Measurements from ENCODE around the gene MYBPC3. TPM values are rescaled to one million over a fixed set of nuclear protein-coding genes. Genes with fewer than 3 reads are reported as not detected.

MYBPC3 gene
- total RNA-seq, 1 experiment from 2014 or later, result not detected

GRCh38 chr11:47356129-47356997 lies 3.9 kb upstream of the MYBPC3 start:
- no peaks in the 10 kb centered on the region for H3K4me1 ChIP-seq
- no peak overlapping the region for H3K4me3 ChIP-seq
- H3K9me3 ChIP-seq (replicated peaks), result no peaks in the 10 kb centered on the region
- DNase-seq, result no peak
- H3K36me3 ChIP-seq, result no peaks in the 10 kb centered on the region
- H3K27me3 ChIP-seq, result peaks cover 5% of the 10 kb centered on the region; the same call in 1 of the 2 replicates
- H3K27ac ChIP-seq, result no peak overlapping the region

GRCh38 chr11:47355283-47356128 lies 3.0 kb upstream of the MYBPC3 start:
- peaks cover 12% of the 10 kb centered on the region; the same call in 1 of the 2 replicates for H3K27me3 ChIP-seq
- H3K9me3 ChIP-seq (replicated peaks), result no peaks in the 10 kb centered on the region
- peak overlapping the region; percentile 60 for H3K4me3 ChIP-seq
- H3K36me3 ChIP-seq, result no peaks in the 10 kb centered on the region
- no peak overlapping the region for H3K27ac ChIP-seq
- peak; percentile 95 for DNase-seq
- no peaks in the 10 kb centered on the region for H3K4me1 ChIP-seq

GRCh38 chr11:47354913-47355282 lies 2.4 kb upstream of the MYBPC3 start:
- Histone ChIP-seq H3K36me3 (no peaks in the 10 kb centered on the region), H3K4me3 (peak overlapping the region; percentile 60), H3K27me3 (peaks cover 12% of the 10 kb centered on the region; the same call in 1 of the 2 replicates), H3K27ac (no peak overlapping the region), H3K9me3 (replicated peaks) (no peaks in the 10 kb centered on the region), H3K4me1 (no peaks in the 10 kb centered on the region)
- peak in 1 of 2 experiments; percentile 33 for DNase-seq

- no peaks in the 10 kb centered on the region for H3K9me3 ChIP-seq (replicated peaks)
- no peaks in the 10 kb centered on the region for H3K4me1 ChIP-seq
- H3K27me3 ChIP-seq, result peaks cover 12% of the 10 kb centered on the region; the same call in 1 of the 2 replicates
- no peaks in the 10 kb centered on the region for H3K36me3 ChIP-seq
- H3K27ac ChIP-seq, result no peak overlapping the region
- H3K4me3 ChIP-seq, result peak overlapping the region; percentile 60
- DNase-seq, result no peak
These were observed 1.7 kb upstream of the MYBPC3 start for GRCh38 chr11:47353978-47354774.

GRCh38 chr11:47351156-47352126 lies 1.1 kb downstream of the MYBPC3 start:
- DNase-seq, result no peak
- no peak overlapping the region for H3K27ac ChIP-seq
- peaks cover 17% of the 10 kb centered on the region; the same call in 1 of the 2 replicates for H3K27me3 ChIP-seq
- H3K4me1 ChIP-seq, result 0 out of 2 replicates have a peak, but pooled peaks cover 2% of the 10 kb centered on the region
- no peaks in the 10 kb centered on the region for H3K36me3 ChIP-seq
- no peak overlapping the region for H3K4me3 ChIP-seq
- no peaks in the 10 kb centered on the region for H3K9me3 ChIP-seq (replicated peaks)

GRCh38 chr11:47350315-47350714 lies 2.2 kb downstream of the MYBPC3 start:
- H3K36me3 ChIP-seq, result no peaks in the 10 kb centered on the region
- no peaks in the 10 kb centered on the region for H3K9me3 ChIP-seq (replicated peaks)
- no peak overlapping the region for H3K27ac ChIP-seq
- no peak overlapping the region for H3K4me3 ChIP-seq
- DNase-seq, result peak in 1 of 2 experiments; percentile 3
- 0 out of 2 replicates have a peak, but pooled peaks cover 2% of the 10 kb centered on the region for H3K4me1 ChIP-seq
- peaks cover 24% of the 10 kb centered on the region for H3K27me3 ChIP-seq

GRCh38 chr11:47349521-47350095 lies 2.9 kb downstream of the MYBPC3 start:
- Histone ChIP-seq H3K27ac (no peak overlapping the region), H3K9me3 (replicated peaks) (no peaks in the 10 kb centered on the region), H3K4me1 (0 out of 2 replicates have a peak, but pooled peaks cover 2% of the 10 kb centered on the region), H3K4me3 (no peak overlapping the region), H3K36me3 (no peaks in the 10 kb centered on the region), H3K27me3 (peaks cover 24% of the 10 kb centered on the region)
- peak in 1 of 2 experiments; percentile 3 for DNase-seq

GRCh38 chr11:47348859-47349258 lies 3.6 kb downstream of the MYBPC3 start:
- H3K27ac ChIP-seq, result no peak overlapping the region
- peaks cover 24% of the 10 kb centered on the region for H3K27me3 ChIP-seq
- H3K36me3 ChIP-seq, result no peaks in the 10 kb centered on the region
- no peak overlapping the region for H3K4me3 ChIP-seq
- no peaks in the 10 kb centered on the region for H3K9me3 ChIP-seq (replicated peaks)
- H3K4me1 ChIP-seq, result 0 out of 2 replicates have a peak, but pooled peaks cover 2% of the 10 kb centered on the region
- peak; percentile 56 to 74 for DNase-seq

- H3K36me3 ChIP-seq, result no peaks in the 10 kb centered on the region
- DNase-seq, result peak in 1 of 2 experiments; percentile 8
- H3K9me3 ChIP-seq (replicated peaks), result no peaks in the 10 kb centered on the region
- peaks cover 24% of the 10 kb centered on the region for H3K27me3 ChIP-seq
- H3K4me3 ChIP-seq, result no peak overlapping the region
- 0 out of 2 replicates have a peak, but pooled peaks cover 2% of the 10 kb centered on the region for H3K4me1 ChIP-seq
- H3K27ac ChIP-seq, result no peak overlapping the region
These were observed 4.2 kb downstream of the MYBPC3 start for GRCh38 chr11:47348131-47348802.

- no peak overlapping the region for H3K27ac ChIP-seq
- H3K4me1 ChIP-seq, result 0 out of 2 replicates have a peak, but pooled peaks cover 2% of the 10 kb centered on the region
- H3K9me3 ChIP-seq (replicated peaks), result no peaks in the 10 kb centered on the region
- H3K4me3 ChIP-seq, result no peak overlapping the region
- H3K36me3 ChIP-seq, result no peaks in the 10 kb centered on the region
- H3K27me3 ChIP-seq, result peaks cover 24% of the 10 kb centered on the region
- no peak for DNase-seq
These were observed 5.4 kb downstream of the MYBPC3 start for GRCh38 chr11:47347137-47347536.

GRCh38 chr11:47345890-47346563 lies 6.5 kb downstream of the MYBPC3 start:
- no peak overlapping the region for H3K4me3 ChIP-seq
- H3K27ac ChIP-seq, result no peak overlapping the region
- no peaks in the 10 kb centered on the region for H3K36me3 ChIP-seq
- no peak for DNase-seq
- H3K4me1 ChIP-seq, result 0 out of 2 replicates have a peak, but pooled peaks cover 2% of the 10 kb centered on the region
- peaks cover 17% of the 10 kb centered on the region for H3K27me3 ChIP-seq
- H3K9me3 ChIP-seq (replicated peaks), result no peaks in the 10 kb centered on the region

GRCh38 chr11:47342854-47343253 lies 9.6 kb downstream of the MYBPC3 start:
- Histone ChIP-seq H3K9me3 (replicated peaks) (no peaks in the 10 kb centered on the region), H3K27me3 (peaks cover 12% of the 10 kb centered on the region), H3K4me3 (no peak overlapping the region), H3K27ac (no peak overlapping the region), H3K36me3 (no peaks in the 10 kb centered on the region), H3K4me1 (no peaks in the 10 kb centered on the region)
- no peak for DNase-seq
